IMR-90 (cell line): ENCODE measurements around the gene CCR6.

Experiments used
- CEBPB ChIP-seq: IDR thresholded peaks from 2 replicates; pipeline ENCODE4 v1.6.1; 2012; ENCODE audit warnings: low read depth, low read length, improper control_type of control experiment
- CTCF ChIP-seq: conservative IDR thresholded peaks from 2 replicates; pipeline ENCODE4 v1.5.1; 2012; ENCODE audit warnings: mild to moderate bottlenecking, low read depth, low read length, improper control_type of control experiment
- FOS ChIP-seq: fragments of 150-350 bp; IDR thresholded peaks from 2 replicates; pipeline ENCODE4 v1.6.1; 2016; ENCODE audit warnings: low read depth, low read length
- MAZ ChIP-seq: IDR thresholded peaks from 2 replicates; pipeline ENCODE4 v1.6.1; 2012; ENCODE audit warnings: low read depth, mild to moderate bottlenecking, low read length, improper control_type of control experiment, moderate library complexity, borderline replicate concordance
- MXI1 ChIP-seq: IDR thresholded peaks from 2 replicates; pipeline ENCODE4 v1.6.1; 2012; ENCODE audit warnings: low read depth, mild to moderate bottlenecking, low read length, moderate library complexity, borderline replicate concordance
- NFE2L2 ChIP-seq: fragments of 150-350 bp; IDR thresholded peaks from 2 replicates; pipeline ENCODE4 v1.6.1; 2016; ENCODE audit warnings: low read depth, mild to moderate bottlenecking, low read length
- POLR2A ChIP-seq: IDR thresholded peaks from 2 replicates; pipeline ENCODE4 v1.6.1; 2012; ENCODE audit warnings: mild to moderate bottlenecking, low read depth, low read length
- RAD21 ChIP-seq: IDR thresholded peaks from 2 replicates; pipeline ENCODE4 v1.6.1; 2012; ENCODE audit warnings: low read length, improper control_type of control experiment
- RCOR1 ChIP-seq: IDR thresholded peaks from 2 replicates; pipeline ENCODE4 v1.6.1; 2012; ENCODE audit warnings: mild to moderate bottlenecking, low read length, improper control_type of control experiment; ENCODE audit not compliant: insufficient replicate concordance
- RFX5 ChIP-seq: IDR thresholded peaks from 2 replicates; pipeline ENCODE4 v1.8.0; 2012; ENCODE audit warnings: low read depth, mild to moderate bottlenecking, low read length, moderate library complexity
- USF2 ChIP-seq: fragments of 150-350 bp; IDR thresholded peaks from 2 replicates; pipeline ENCODE4 v1.6.1; 2017; ENCODE audit warnings: mild to moderate bottlenecking, antibody characterized with exemption, low read length, low read depth

DNA sequence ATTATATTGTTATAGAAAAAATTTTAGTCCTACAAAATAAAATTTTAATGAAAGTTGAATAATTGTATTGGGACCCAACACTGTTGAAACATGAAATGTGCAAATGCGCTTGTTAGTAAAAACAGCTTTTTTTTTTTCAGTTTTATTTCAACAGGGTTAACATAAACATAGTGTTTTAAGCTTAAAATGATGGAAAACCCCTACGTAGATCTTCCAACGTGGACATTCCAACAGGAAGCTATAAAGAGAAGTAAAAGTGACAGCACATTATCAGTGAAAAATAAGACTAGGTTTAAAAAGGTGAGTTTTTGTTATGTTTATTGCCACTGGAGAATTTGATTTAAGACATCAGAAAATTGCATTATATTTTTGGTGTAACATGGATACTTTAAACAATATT, 41.4 kb downstream of the CCR6 start:
- no peak for TF ChIP-seq POLR2A
- no peak for TF ChIP-seq CTCF
- no peak for TF ChIP-seq RFX5
- TF ChIP-seq MXI1 = no peak
- no peak for TF ChIP-seq RAD21
- no peak for TF ChIP-seq FOS
- no peak for TF ChIP-seq USF2
- TF ChIP-seq RCOR1 = no peak
- TF ChIP-seq NFE2L2 = no peak
- no peak for TF ChIP-seq MAZ
- no peak for TF ChIP-seq CEBPB
